Uterus (tissue), 4 donors: ENCODE measurements around the gene ATAD3B. TPM values are rescaled to one million over a fixed set of nuclear protein-coding genes. Genes with fewer than 3 reads are reported as not detected.

Experiments used
- DNase-seq, 2 donors: peaks; one replicate each; pipeline ENCODE4 v3.0.0-alpha.2; 2019 to 2020
- H3K27ac ChIP-seq, 2 donors: fragments of 200-600 bp; sonication (generic); 1 replicate in 1 of 2; 2 replicates in 1 of 2; pipeline ENCODE4 v1.5.1; 2016 to 2018
- H3K27me3 ChIP-seq, 2 donors: fragments of 200-600 bp; sonication (generic); one replicate each; pipeline ENCODE4 v1.5.1; 2018 to 2019; ENCODE audit warnings: control low read depth in 1 of 2
- H3K36me3 ChIP-seq, 2 donors: fragments of 200-600 bp; sonication (generic); one replicate each; pipeline ENCODE4 v1.5.1; 2019; ENCODE audit warnings: control low read depth in 1 of 2
- H3K4me1 ChIP-seq, 2 donors: fragments of 200-600 bp; sonication (generic); one replicate each; pipeline ENCODE4 v1.5.1; 2018 to 2019; ENCODE audit warnings: control low read depth in 1 of 2
- H3K4me3 ChIP-seq, 2 donors: fragments of 200-600 bp; sonication (generic); 1 replicate in 1 of 2; 2 replicates in 1 of 2; pipeline ENCODE4 v1.5.1; 2018 to 2019; ENCODE audit warnings: mild to moderate bottlenecking in 1 of 2
- H3K9me3 ChIP-seq, 2 donors: fragments of 200-600 bp; sonication (generic); one replicate each; pipeline ENCODE4 v1.5.1; 2019; ENCODE audit warnings: control low read depth in 1 of 2
- POLR2A ChIP-seq, 2 donors: fragments of 450-650 bp; IDR thresholded peaks; one replicate each; pipeline ENCODE4 v1.6.1; 2016; ENCODE audit warnings: antibody characterized with exemption in 2 of 2, mild to moderate bottlenecking in 1 of 2, moderate library complexity in 1 of 2
- intact Hi-C: fragments of 100-400 bp; cut with DNase I; formaldehyde crosslinking; loops from one replicate; pipeline ENCODE4 v1.15.1; 2023; ENCODE audit warnings: low total_unique reads
- total RNA-seq, 4 donors: library from RNA; depleted of rRNA in 3 of 4; stranded (reverse); fragments of >200 nt in 3 of 4; gene quantifications; one replicate each; pipeline versions ENCODE4 v1.1.0 to v1.2.4, GENCODE V29; 2014 to 2023
- TF ChIP-seq, protein P1 (sequence below), 4 experiments: fragments of 200-600 bp in 2 of 4; fragments of 450-650 bp in 2 of 4; sonication (generic) in 2 of 4; IDR thresholded peaks; one replicate each; pipeline ENCODE4 v1.5.1; 2016 to 2019; ENCODE audit warnings: antibody characterized with exemption in 4 of 4, mild to moderate bottlenecking in 2 of 4, moderate library complexity in 1 of 4
- donor health status: DM: yes; HTN: yes; CAD: no.

The ATAD3B gene
- total RNA-seq, 4 donors from 2014 or later = 2.1 to 20.5 (median 17.8) TPM

DNA sequence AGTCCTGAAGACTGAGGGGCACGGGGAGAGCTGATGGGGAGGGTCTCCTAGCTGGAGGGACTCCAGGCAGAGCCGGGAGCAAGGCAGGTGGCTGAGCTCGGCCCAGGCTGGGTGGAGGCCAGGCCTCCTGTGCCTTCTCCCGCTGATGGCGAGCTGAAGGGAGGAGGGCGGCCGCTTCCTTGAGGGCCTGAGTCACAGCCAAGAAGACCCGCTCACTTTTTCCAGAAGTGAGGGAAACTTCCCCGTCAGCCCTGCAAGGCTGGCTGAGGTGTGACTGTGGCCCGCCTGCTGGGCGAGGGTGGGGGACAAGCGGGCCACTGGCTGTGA, 37.8 kb upstream of the ATAD3B start:
- peaks cover 9 to 60% of the 10 kb centered on the region in 2 donors for H3K4me1 ChIP-seq
- no peaks in the 10 kb centered on the region for H3K36me3 ChIP-seq
- H3K4me3 ChIP-seq = no peak overlapping the region
- peak; percentile 56 to 66 for DNase-seq
- peak overlapping the region; percentile 95 to 98 for H3K27ac ChIP-seq
- intact Hi-C loops = no loop called here
- H3K9me3 ChIP-seq = no peaks in the 10 kb centered on the region
- no peaks in the 10 kb centered on the region for H3K27me3 ChIP-seq
- TF ChIP-seq, protein P1, sequence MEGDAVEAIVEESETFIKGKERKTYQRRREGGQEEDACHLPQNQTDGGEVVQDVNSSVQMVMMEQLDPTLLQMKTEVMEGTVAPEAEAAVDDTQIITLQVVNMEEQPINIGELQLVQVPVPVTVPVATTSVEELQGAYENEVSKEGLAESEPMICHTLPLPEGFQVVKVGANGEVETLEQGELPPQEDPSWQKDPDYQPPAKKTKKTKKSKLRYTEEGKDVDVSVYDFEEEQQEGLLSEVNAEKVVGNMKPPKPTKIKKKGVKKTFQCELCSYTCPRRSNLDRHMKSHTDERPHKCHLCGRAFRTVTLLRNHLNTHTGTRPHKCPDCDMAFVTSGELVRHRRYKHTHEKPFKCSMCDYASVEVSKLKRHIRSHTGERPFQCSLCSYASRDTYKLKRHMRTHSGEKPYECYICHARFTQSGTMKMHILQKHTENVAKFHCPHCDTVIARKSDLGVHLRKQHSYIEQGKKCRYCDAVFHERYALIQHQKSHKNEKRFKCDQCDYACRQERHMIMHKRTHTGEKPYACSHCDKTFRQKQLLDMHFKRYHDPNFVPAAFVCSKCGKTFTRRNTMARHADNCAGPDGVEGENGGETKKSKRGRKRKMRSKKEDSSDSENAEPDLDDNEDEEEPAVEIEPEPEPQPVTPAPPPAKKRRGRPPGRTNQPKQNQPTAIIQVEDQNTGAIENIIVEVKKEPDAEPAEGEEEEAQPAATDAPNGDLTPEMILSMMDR (IDR thresholded peaks at IDR 0.05) = no peak
- no peak for TF ChIP-seq POLR2A (IDR thresholded peaks at IDR 0.05)

DNA sequence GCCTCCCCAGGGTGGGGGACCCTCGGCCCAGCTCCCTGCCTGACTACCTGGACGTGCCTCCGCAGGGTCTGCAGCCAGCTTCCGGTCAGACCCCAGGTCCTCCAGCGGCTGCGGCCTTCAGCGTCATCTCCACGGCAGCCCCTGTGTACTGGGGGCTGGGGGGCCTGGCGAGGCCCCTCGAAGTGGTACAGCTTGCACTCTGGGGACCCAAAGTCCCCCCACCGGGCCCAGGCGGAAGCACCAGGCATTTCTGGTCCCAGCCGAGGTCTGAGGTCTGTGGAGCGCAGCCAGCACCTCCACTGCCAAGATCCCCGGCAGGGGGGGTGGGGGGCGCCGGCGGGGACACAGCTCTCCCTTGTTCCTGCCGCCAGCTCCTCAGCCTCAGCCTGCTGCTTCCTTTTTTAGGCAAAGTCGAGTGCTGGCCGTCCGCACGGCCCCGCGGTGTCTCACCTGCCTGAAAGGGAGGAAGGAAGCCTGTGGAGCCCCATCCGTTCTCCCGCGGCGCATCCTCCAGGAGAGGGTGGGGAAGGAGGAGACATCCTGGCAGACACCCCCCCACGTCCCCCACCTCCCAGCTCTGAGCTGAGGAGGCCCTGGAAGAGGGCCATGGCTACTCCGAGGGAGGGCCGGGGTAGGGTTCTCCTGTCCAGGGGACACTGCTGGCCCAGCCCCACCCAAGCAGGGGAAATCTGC, 37.3 kb upstream of the ATAD3B start:
- Histone ChIP-seq H3K9me3 (no peaks in the 10 kb centered on the region), H3K4me1 (peaks cover 9 to 60% of the 10 kb centered on the region in 2 donors), H3K27ac (peak overlapping the region; percentile 95 to 98), H3K36me3 (no peaks in the 10 kb centered on the region), H3K4me3 (peak overlapping the region in 1 of 2 donors; percentile 5), H3K27me3 (no peaks in the 10 kb centered on the region)
- DNase-seq = peak; percentile 74 to 76
- TF ChIP-seq, protein P1 (IDR thresholded peaks at IDR 0.05) = peak in 1 of 4 experiments; percentile 18
- no peak for TF ChIP-seq POLR2A (IDR thresholded peaks at IDR 0.05)
- intact Hi-C loops = no loop called here

DNA sequence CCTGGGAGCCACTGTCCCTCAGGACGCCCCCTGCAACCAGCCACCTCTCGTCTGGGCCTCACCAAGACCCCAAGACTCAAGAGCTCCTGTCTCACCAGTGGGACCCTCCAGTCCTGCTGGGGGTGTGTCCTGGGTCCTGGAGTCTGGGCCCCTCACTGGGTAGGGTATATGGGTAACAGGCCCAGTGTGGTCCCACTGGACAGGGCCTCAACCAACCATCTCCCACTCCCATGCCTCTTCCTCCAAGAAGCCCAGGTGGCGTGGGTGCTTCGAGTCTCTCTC, 36.8 kb upstream of the ATAD3B start:
- TF ChIP-seq POLR2A (IDR thresholded peaks at IDR 0.05) = no peak
- TF ChIP-seq, protein P1 (IDR thresholded peaks at IDR 0.05) = no peak
- Histone ChIP-seq H3K4me3 (peak overlapping the region in 1 of 2 donors; percentile 34), H3K27ac (peak overlapping the region; percentile 95 to 98), H3K4me1 (peaks cover 6 to 60% of the 10 kb centered on the region in 2 donors), H3K36me3 (no peaks in the 10 kb centered on the region), H3K9me3 (no peaks in the 10 kb centered on the region), H3K27me3 (no peaks in the 10 kb centered on the region)
- no peak for DNase-seq
- intact Hi-C loops = no loop called here

DNA sequence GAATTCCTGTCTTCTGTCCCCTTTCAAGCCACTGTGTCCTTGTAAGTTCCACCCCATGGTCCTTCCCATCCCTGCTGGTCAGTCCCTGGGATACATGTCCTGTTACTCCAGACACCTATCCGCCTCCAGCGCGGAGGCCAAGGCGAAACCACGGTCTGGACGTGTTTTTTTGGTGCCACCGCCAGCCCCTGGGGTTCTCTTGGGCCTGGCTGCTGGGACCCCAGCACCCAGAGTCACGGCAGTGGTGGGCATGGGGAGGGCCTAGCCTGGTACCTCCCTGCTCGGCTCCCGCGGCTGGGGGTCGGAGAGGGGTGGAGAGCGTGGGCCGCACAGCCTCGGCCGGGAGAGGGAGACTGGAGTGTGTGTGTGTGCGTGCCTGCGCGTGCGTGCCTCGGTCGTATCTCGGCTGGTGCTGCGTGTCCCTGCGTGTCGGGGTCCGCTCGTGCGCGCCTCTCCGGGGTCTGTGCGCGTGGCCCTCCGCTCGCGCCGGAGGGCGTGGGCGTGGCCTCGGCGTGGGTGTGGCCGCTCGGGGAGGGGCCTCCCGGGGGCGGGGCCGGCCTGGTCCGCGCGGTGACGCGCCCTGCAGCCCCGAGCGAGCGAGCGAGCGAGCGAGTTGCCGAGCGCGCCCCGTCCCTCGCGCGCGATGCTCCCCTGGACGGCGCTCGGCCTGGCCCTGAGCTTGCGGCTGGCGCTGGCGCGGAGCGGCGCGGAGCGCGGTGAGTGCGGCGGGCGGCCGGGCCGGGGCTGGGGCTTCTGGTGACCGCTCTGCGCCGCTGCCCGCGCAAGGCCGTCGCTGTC, 36.3 kb upstream of the ATAD3B start, which contains the start of gene VWA1:
VWA1 (plus strand) TSS at position 585 of the 798 bp plus-strand sequence; CDS start at position 644, 59 bp downstream.
- intact Hi-C loops = no loop called here
- H3K4me1 ChIP-seq = peaks cover 3 to 59% of the 10 kb centered on the region in 2 donors
- peak; percentile 73 to 82 for DNase-seq
- TF ChIP-seq POLR2A (IDR thresholded peaks at IDR 0.05) = peak; percentile 51 to 73
- TF ChIP-seq, protein P1 (IDR thresholded peaks at IDR 0.05) = no peak
- H3K27ac ChIP-seq = peak within 1 kb of the TSS; percentile 95 to 98
- peak within 1 kb of the TSS; percentile 34 to 44 for H3K4me3 ChIP-seq
- no peaks in the 10 kb centered on the region for H3K27me3 ChIP-seq
- H3K9me3 ChIP-seq = no peaks in the 10 kb centered on the region
- H3K36me3 ChIP-seq = no peaks in the 10 kb centered on the region
